H4 (cell line): ENCODE results near the gene NABP1. TPM values are rescaled to one million over a fixed set of nuclear protein-coding genes. Genes with fewer than 3 reads are reported as not detected.
"Not testable (repeated sequence)": the region's sequence is repeated elsewhere in the genome, so short reads cannot be mapped to it uniquely, and the experiment has no call there.

Experiments used
- DNase-seq: peaks from one replicate; pipeline ENCODE4 v3.0.0-alpha.2; 2015; ENCODE audit warnings: low spot score
- total RNA-seq: library from RNA; depleted of rRNA; stranded (reverse); fragments of >200 nt; shearing (Covaris generic); gene quantifications from 2 replicates; pipeline ENCODE4 v1.2.3, GENCODE V29; 2014; rRNA removed

Gene NABP1, protein sequence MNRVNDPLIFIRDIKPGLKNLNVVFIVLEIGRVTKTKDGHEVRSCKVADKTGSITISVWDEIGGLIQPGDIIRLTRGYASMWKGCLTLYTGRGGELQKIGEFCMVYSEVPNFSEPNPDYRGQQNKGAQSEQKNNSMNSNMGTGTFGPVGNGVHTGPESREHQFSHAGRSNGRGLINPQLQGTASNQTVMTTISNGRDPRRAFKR
- total RNA-seq: 17.9 and 19.8 TPM in 2 replicates

DNA sequence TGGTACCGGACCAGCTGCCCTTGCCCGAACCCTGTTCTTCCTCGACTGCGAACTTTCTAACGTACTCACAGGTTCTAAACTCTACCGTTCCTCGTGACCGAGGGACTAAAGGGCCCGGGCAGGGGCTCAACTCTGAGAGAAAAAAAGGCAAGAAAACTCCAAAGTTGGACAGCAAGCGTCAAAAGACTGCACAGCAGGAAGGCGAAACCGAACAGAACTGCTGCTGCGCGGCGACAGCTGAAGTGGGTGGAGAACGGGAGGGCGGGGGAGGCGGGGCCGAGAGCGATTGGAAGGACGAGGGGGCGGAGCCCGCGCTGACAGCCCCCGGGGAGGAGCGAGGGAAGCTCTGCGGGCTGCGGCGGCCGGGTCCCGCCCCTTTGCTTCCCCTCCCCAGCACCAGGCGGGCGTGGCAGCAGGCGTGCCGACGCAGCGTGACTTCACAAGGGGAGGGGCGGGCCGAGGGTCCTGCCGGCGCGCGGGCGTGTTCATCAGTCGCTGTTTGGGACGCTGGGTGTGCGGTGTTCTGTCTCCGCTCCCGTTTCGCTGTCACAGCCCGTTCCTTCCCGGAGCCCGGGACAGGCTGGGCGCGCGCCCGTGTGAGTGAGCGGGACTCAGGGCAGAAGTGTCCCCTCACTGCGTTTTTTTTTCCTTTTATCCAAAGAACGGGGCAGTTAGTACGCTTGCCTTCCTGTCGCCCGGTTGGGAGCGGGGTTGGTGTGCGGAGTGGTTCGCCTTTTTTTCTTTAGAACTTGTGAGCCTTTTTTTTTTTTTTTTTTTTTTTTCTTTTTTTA is at the start of gene NABP1:
TSS of gene NABP1 (plus strand) at position 491 of the 791 bp plus-strand sequence. CDS start 479 bp downstream, outside the sequence.
- DNase-seq: peak; percentile 93

DNA sequence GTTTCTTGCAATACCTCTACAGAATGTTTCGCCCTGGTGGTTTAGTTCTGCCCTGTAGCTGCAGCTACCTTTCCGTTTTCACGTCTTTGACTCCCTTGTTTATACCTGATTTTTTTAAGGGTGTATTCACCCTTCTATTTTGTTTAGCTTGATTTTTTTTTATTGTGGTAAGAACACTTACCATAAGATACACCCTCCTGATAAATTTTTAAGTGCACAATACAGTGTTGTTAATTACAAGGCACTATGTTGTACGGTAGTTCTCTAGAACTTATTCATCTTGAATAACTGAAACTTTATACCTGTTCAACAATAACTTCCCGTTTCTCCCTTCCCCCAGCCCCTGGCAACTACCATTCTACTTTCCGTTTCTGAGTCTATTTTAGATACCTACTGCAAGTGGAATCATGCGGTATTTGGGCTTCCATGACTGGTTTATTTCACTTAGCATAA is 48.9 kb upstream of the NABP1 start:
- DNase-seq: no peak

DNA sequence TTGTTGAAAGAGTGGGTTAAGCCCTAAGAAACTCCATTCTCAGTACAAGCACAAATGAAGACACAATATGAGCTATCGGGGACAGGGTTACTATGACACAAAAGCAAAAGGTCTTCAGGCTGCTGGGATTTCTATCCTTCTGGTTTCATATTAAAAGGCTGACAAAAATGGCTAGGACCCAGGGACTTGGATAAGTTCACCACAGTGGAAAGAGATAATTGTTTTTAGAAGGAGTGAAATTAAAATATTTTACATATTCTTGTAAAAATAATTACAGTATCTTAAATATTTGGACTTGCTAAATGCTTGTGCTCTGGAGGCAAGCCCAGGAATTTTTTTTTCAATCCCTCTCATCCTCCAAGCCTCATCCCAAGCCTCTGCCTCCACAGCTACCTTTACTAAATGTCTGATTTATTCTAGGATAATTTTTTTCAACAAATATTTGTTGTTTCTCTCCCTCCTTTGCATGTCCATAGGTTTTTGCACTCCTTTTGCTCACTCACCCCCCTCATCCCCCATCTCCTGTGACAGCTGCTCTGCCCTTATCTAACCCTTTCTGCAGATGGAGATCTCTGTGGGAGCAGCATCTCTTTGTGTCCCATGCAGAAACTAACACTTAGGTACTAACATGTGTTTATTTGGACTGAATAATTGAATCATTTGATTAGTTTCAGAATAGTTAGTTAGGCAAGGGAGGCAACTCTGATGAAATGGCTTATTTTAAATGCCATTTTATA is 47.8 kb upstream of the NABP1 start:
- DNase-seq: no peak

DNA sequence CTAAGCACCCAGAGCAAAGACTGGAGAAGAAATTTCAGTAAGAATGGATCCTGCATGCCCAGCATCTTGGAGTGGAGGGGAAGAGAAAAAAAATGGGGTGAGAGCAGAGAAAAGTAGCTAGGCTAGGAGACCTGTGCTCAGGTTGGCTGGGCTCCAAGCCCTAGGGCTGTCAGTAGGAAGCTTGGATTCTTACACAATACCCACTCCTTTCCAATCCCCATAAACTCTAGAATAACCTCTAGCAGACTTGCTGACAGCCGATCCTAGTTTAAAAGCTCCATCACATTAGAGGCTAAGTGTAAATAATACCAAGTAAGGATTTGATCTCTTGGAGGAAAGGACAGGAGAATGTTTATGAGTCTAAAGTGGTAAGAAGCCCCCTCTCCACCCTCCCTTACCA is 46.2 kb upstream of the NABP1 start:
- DNase-seq: peak; percentile 94

DNA sequence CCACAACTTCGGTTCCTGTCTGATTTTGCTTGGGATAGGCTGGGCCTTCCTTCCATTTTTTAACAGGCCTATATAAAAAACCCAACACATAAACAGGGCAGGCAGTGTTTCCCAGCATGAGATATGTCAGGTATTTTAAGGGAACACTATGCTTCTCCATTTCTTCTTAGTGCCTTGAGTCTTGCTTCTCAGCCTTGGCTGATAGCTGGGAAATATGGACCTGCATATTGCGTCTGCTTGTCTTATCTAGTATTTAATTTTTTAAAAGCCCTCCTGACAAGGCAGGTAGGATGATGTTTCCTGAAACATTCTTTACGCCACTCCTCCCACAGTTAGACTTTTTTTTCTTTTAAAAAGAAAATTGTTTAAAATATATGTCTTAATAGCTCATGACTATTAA is 45.5 kb upstream of the NABP1 start:
- no peak for DNase-seq

DNA sequence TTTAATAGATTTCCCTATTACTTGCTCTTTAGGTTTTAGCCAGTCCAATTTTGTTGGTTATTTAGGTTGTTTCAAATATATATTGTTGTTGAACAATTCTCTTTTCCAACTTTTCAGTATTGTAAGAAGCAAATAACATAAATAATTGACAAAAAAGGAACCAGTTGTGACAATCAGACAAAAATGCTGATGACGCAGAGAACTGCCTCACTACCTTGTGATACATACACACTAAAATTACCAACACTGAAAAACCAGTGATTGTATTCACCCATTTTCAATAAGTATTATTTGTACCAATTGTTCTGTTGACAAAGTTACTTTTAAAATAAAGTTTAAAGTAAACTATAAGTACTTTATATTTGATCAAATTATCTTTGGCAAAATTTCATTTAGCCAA is 43.1 kb upstream of the NABP1 start:
- DNase-seq: no peak

DNA sequence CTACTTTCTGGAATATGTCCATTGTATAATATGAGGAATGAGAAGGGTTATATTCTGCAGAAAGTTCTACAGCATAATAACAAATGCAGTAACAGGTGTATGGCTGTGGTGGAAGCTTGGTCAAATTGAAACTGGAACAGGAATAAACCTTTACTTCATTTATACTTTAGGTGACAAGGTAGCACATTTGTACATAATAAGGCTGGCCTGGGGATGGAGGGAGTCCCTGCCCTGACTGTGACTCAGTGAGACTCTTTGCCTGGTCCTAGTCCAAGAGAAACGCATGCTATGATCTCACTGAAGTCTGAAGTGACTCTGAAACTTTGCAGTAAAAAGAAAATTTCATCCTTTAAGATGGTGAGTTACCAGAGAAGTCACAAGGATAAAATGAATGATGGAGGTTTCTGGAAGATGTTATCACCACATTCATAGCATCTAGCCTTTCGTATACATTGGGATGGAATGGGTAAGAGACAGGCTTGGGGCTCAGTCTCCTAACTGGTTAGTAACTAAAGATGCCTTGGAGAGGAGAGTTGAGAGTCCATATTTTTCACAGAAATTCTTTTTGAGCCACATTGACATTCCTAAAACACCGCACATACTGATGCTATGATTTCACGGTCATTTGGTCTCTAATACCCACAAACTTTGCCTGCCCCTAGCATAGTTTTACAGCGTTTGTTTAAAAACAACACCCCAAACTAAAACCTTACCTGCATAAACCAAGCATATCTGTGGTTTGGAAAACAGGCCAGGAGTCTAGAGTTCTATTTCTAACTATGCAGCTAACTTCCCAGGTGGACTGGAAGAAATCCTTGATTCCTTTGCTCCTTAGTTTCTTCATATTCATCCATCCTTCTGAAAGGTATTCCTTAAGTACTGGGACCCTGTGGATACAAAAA is 42.4 kb upstream of the NABP1 start:
- peak; percentile 84 for DNase-seq

DNA sequence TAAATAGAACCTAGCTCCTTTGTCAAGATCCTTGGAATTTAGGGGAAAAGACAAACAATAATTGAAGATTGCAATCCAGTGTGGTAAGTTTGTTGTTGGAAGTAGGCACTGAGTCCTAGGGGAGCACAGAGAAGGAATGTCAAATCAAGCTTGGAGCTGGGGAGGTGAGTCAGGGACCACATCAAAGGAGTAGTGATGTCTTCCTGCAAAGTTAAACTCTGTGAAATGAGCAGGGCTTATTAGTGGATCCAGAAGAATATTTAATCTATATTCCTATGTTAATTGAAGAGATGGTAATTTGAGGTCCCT is 41.7 kb upstream of the NABP1 start:
- DNase-seq: peak; percentile 86

DNA sequence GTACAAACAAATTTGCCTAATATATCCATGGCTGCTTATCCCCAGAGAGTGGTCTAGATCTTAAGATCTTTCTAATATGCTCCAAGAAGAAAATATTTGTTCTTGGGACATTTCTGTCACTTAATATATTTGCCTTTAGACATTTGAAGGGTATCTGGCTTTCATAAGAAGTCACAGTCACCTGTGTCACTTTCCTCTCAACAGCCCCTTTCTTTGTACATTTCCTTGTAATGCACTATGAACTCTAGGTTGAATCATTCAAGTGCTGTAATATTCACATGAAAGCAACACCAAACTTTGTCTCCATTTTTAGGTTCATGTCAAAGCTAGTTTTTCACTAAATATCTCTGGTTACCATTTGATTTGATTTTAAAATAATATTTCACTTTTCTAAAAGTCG is 41.4 kb upstream of the NABP1 start:
- DNase-seq: no peak

DNA sequence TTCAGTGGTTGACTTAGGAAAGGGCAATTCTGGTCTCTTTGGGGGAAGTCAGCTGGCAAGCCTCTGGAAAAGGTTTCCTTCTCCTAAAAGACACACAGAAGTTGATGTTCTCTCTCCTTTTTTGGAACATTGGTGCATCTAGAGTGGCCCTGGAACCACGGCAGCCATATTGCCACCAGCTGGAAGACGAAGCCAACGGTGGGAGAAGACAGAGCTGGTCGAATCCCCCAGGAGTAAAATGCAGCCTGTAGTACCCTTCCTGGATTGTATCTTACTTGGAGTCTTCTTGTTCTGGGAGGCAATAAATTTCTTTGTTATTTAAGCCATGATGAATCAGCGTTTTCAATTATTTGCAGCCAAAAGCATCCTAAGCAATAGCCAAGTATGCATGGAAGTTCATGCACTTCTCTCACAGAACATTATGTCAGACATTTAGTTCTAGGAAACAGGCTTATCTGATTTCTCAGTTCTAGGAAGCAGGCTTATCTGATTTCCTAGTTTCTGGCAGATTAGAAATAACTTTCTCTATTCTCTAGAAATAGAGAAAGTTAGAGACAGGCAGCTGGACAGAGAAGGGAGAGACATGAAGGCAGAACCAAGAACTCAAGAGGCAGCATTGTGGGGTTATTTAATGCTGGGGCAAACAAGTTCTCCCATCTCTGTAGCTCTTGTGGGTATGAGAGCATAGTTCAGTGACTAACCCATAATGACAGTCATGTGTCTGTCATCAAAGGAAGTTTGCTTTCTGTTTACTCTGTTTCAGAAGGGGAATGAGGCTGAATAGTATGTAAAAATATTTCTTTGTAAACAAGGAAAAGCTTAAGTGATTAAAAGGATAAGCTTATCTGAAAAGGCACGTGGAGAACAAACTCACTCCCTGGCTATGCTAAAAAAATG is 40.5 kb upstream of the NABP1 start:
- peak; percentile 64 for DNase-seq

DNA sequence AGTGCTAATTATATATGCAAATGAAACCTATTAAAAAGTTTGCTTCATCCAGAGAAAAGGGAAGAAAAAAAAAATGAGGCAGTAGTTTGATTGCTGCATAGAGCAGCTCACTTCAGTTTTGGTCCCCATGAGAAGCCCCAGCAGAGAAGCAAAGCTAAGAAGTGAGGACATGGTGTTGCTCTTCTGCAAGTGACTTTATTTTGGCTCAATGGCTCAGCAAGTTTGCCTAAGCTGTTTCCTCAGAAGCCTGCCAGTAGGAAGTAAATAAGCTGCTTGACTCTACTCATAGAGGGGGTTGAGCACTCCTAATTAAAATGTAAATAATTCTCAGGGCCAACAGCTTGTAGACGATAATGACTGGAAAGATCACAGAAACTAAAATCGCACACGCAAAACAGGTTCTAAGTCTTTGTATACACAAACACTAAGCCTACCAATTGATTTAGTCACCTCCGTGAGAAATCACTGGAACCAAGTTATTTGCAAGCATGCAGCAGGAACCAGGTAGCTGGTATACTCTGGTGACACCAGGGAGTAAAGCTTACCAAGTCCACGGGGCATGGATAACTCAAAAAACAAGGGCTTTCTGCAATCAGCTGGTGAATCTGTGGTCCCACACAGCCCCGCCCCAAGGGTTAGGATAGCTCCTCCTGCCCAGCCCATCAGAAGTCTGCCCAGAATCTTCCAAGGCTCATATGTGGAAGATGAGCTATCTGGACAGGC is 39.7 kb upstream of the NABP1 start:
- peak; percentile 34 for DNase-seq

DNA sequence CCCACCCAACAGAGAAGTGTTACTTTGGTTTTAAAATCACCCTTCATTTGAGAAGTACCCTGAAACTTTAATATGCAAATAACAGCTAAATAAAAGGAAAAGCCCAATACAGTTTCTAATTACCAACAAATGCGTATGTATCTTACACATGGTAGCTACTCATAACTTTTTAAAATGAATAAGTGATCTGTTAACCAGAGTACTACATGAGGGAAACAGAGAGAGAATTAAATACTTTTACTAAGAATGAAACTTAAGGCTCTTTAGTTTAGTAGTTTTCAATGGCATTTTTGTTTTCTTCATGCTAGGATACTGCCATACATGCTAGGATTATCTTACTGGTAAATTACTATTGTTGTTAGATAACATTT is 39.1 kb upstream of the NABP1 start:
- no peak for DNase-seq

DNA sequence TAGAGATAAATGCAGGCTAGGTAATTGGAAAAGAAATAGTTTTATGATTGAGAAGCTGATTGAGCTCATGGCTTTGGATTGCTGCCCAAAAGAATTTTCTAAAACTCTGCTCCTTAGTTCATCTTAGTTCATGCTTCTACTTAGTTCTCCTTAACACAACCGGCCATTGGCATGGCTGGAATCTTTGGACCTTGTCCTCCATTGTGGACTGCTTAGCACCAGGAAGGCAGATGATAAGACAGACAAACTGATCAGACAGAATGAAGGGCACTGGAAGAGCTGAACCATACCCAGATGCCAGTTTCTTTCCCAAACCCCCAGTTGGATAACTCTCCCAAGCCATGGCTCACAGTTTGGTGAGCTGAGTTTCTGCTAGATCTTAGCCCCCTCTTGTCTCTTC is 36.3 kb upstream of the NABP1 start:
- no peak for DNase-seq

DNA sequence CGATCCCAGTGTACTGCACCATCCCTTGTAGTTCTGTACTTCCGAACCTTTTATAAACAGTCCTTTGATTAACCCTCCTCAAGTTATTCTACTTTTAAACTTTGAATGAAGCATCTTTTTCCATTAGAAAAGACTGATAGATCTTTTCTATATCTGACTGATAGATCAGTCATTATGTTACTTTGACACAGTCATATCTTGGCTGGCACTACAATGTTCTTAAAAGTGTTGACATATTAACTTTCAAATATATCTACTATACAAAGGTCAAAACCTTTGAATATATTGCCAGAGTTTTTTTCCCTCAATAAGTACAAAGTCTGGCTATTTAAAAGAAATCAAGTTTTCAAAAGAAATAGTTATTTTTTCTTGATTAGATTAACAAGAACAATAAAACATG is 35.4 kb upstream of the NABP1 start:
- no peak for DNase-seq

DNA sequence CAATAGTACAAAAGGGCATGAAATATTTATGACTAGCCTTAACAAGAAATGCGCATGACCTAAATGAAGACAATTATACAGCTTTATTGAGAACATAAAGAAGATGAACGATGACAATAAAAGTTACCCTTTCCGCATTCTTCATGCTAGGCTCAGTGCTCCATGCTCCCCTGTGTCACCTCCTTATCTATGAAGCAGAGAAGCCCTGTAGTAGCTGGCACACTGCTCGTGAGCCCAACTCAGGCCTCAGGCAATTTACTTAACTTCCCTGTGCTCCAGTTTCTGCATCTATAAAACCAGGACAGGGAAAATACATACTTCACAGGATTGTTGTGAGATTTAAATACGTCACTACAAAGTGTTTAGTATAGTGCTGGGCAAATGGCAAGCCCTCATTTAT is 34.5 kb upstream of the NABP1 start:
- DNase-seq: no peak

DNA sequence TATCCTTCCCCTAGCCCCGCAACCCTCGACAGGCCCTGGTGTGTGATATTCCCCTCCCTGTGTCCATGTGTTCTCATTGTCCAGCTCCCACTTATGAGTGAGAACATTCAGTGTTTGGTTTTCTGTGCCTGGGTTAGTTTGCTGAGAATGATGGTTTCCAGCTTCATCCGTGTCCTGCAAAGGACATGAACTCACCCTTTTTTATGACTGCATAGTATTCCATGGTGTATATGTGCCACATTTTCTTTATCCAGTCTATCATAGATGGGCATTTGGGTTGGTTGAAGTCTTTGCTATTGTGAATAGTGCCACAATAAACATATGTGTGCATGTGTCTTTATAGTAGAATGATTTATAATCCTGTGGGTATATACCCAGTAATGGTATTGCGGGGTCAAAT is 33.3 kb upstream of the NABP1 start:
- DNase-seq: not testable (repeated sequence)

DNA sequence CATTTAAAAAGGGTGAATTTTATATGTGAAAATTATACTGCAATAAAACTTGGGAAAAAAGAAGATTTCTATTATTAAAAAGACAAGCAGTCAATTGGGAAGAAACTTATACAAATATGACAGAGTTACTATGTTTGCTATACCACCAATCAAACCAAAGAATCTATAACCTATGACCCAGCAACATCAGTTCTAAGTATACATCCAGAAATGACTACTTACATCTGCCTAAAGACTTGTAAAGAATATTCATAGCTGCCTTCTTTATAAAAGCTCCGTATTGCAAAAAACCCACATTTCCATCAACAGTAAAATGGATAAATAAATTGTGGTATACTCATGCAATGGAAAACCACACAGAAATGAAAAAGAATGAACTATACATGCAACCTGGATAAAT is 32.9 kb upstream of the NABP1 start:
- no peak for DNase-seq

DNA sequence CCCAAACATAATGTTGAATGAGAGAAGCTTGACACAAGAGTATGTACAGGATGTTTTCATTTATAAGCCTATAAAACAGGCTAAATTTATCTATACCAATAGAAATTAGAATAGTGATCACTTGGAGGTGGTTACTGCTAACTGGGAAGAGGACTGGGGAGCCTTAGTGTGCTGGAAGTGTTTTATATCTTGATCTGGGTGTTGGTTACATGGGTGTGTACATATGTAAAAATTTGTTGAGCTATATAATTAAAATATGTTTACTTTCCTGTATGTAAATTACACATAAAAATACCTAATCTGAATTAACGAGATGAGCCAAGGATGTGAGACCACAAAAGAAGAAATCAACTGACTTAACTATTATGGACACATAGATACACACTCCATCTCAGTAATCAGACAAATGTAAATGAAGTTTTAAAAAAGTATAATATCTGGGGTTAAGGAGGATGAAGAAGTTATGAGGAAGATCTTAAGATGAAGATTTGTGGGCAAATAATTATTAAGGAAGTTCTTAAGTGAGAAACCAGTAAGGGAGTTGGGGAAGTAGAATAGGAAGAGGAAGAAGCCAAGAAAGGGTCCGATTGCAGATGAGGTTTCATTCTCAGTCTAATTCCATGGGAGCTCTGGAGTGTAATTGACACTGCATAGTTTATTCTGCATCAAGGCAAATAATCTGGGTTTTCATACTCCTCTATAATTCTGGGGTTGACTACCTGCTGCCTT is 32.3 kb upstream of the NABP1 start:
- no peak for DNase-seq

DNA sequence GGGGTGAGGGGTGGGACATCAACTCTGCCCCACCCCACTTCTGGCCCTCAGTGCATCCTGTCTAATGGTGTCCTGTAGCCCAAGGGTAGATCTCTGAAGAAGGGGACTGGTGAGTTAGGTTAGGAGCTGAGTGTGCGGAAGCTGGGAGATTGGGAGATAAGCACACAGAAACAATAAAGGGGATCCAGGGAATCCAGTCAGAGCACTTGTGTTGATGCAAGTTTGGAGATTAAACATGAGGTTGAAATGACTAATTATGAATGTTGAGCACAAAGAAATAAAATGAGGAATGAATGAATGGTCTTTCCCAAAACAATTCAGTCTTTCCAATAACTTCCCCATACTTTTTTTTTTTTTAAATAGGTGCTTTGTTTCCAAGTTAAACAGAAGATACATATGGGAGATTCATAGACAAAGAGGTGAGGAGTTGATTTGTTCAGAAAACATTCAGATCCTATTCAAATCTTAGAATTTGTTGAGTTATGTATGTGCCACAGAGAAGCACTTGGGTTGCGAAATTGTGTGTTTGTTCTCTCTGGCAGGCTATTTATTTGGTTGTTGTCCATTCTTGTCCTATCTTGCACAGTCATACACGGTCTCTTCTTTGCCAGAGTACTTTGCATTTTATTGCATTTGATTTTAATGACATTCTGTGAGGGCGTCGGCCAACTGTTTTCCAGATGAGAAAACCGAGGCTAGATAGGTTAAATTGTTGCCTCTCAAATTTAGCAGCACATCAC is 31.6 kb upstream of the NABP1 start:
- no peak for DNase-seq
